ENCODE measurements around the gene USP6NL.
A peak's percentile ranks its signal among the peaks of the same experiment; 100 is the strongest.

The USP6NL gene

DNA sequence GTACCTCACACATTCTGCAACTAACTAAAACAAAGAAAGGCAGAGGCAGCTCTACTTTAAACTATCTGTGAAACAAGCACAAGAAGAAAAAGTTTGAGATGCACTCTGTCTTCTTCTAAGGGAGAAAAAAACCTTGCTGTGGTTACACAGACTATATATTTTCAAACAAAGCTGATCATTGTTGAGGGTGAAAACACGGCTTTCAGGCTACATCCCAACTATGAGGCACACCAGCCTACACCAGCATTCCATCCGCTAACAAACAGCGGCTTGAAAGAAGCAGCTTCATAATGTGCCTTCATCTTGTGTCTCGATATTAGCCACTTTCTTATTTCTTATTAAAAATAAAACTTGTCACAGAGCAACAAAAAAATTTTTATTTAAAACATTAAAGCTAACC is 79.1 kb downstream of the USP6NL start:
- TF ChIP-seq, protein P1, sequence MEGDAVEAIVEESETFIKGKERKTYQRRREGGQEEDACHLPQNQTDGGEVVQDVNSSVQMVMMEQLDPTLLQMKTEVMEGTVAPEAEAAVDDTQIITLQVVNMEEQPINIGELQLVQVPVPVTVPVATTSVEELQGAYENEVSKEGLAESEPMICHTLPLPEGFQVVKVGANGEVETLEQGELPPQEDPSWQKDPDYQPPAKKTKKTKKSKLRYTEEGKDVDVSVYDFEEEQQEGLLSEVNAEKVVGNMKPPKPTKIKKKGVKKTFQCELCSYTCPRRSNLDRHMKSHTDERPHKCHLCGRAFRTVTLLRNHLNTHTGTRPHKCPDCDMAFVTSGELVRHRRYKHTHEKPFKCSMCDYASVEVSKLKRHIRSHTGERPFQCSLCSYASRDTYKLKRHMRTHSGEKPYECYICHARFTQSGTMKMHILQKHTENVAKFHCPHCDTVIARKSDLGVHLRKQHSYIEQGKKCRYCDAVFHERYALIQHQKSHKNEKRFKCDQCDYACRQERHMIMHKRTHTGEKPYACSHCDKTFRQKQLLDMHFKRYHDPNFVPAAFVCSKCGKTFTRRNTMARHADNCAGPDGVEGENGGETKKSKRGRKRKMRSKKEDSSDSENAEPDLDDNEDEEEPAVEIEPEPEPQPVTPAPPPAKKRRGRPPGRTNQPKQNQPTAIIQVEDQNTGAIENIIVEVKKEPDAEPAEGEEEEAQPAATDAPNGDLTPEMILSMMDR (IDR thresholded peaks at IDR 0.05; ENCODE audit: insufficient read depth, low read depth, low read length, missing control alignments), result no peak
- DNase-seq (ENCODE audit: low read depth), result peak; percentile 19
- no peak overlapping the region for H3K4me3 ChIP-seq (ENCODE audit: low read length)

DNA sequence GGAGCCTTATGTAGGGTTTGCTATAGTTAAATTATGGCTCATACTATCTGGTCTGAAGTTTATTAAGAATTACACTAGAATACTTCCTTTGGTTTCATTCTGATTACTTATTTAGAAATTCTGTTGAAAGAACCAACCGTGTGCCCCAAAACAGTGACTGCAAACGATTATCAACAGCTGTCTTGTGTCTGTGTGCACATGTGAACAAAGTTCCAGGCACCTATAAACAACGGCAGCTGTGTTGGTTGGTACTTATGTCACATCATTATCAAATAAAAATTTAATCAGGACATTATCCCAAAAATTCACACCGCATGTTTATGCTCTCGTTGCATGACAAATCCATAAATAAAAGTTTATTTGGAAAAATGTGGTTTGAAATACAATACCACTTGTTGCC is 80.6 kb downstream of the USP6NL start:
- no peak for DNase-seq (ENCODE audit: low read depth)
- H3K4me3 ChIP-seq (ENCODE audit: low read length), result no peak overlapping the region
- TF ChIP-seq, protein P1 (IDR thresholded peaks at IDR 0.05; ENCODE audit: insufficient read depth, low read depth, low read length, missing control alignments), result no peak

GRCh38 chr10:11529276-11529903 is 82.1 kb downstream of the USP6NL start:
- no peak overlapping the region for H3K4me3 ChIP-seq (ENCODE audit: low read length)
- DNase-seq (ENCODE audit: low read depth), result no peak
- TF ChIP-seq, protein P1 (IDR thresholded peaks at IDR 0.05; ENCODE audit: insufficient read depth, low read depth, low read length, missing control alignments), result no peak

- TF ChIP-seq, protein P1 (IDR thresholded peaks at IDR 0.05; ENCODE audit: insufficient read depth, low read depth, low read length, missing control alignments), result no peak
- H3K4me3 ChIP-seq (ENCODE audit: low read length), result no peak overlapping the region
- DNase-seq (ENCODE audit: low read depth), result no peak
These were observed 83.2 kb downstream of the USP6NL start for GRCh38 chr10:11528286-11528685.

DNA sequence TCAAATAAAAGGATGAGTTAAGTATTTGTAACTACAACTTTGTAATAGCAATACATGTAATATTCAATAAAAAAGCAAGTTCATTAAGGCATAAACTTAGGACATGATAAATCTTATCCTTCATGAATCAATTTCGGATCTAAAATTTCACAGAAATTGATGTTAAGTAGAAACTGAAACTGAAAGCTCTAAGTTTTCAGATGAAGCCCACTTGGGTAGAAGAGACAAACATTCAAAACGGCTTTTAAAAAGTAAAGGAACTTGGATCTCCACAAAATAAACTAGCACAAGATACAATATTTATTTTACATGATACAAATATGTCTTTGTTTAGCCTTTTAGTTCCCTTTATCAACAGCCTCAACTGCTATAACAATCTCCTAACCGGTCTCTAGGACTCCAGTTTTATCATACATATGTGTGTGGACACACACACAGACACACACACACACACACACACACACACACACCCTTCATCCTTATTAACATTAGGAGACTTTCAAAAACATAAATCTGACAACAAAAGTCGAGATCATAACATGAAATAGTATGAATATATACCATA is 83.7 kb downstream of the USP6NL start:
- TF ChIP-seq, protein P1 (IDR thresholded peaks at IDR 0.05; ENCODE audit: insufficient read depth, low read depth, low read length, missing control alignments), result no peak
- DNase-seq (ENCODE audit: low read depth), result no peak
- no peak overlapping the region for H3K4me3 ChIP-seq (ENCODE audit: low read length)

DNA sequence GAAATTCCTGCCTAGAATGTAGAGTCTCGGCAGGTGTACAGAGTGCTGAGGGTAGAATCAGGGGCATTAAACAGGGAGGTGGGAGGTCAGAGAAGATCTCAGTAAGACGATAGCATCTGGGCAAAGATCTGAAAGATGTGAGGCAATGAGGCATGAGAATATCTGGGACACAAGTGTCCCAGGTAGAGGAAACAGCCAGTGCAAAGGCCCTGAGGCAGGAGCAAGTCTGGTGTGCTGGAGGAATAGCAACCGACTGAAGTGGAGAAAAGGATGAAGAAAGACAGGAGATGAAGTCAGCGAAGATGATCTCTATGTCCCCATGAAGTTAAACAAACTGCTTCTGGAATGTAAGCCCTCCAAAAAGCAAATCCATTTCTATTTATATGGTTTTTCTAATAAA is 84.4 kb downstream of the USP6NL start:
- H3K4me3 ChIP-seq (ENCODE audit: low read length), result no peak overlapping the region
- TF ChIP-seq, protein P1 (IDR thresholded peaks at IDR 0.05; ENCODE audit: insufficient read depth, low read depth, low read length, missing control alignments), result no peak
- DNase-seq (ENCODE audit: low read depth), result no peak

DNA sequence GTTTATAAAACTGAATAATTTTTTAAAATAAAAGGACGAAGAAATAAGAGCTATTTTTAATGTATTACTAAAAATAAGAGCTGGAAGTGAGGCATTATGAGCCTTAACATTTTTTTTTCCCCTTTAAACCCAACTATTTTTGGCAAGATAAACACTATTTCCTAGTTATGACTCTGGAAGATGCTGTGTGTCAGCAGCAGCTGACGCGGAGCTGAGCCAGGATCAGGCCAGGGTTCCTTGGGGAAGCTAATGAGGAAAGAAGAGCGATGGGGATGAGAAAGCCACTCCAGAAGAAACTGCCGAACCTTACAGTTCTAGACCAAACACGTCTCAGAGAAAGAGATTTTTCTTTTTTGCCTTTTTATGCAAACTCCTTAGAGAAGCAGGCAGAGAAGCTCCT is 85.9 kb downstream of the USP6NL start:
- no peak overlapping the region for H3K4me3 ChIP-seq (ENCODE audit: low read length)
- DNase-seq (ENCODE audit: low read depth), result no peak
- TF ChIP-seq, protein P1 (IDR thresholded peaks at IDR 0.05; ENCODE audit: insufficient read depth, low read depth, low read length, missing control alignments), result no peak

All from epithelial cell of esophagus (primary cell).